ENCODE results near the gene EXOSC5.
"Not testable (repeated sequence)": the region's sequence is repeated elsewhere in the genome, so short reads cannot be mapped to it uniquely, and the experiment has no call there.

EXOSC5 gene

DNA sequence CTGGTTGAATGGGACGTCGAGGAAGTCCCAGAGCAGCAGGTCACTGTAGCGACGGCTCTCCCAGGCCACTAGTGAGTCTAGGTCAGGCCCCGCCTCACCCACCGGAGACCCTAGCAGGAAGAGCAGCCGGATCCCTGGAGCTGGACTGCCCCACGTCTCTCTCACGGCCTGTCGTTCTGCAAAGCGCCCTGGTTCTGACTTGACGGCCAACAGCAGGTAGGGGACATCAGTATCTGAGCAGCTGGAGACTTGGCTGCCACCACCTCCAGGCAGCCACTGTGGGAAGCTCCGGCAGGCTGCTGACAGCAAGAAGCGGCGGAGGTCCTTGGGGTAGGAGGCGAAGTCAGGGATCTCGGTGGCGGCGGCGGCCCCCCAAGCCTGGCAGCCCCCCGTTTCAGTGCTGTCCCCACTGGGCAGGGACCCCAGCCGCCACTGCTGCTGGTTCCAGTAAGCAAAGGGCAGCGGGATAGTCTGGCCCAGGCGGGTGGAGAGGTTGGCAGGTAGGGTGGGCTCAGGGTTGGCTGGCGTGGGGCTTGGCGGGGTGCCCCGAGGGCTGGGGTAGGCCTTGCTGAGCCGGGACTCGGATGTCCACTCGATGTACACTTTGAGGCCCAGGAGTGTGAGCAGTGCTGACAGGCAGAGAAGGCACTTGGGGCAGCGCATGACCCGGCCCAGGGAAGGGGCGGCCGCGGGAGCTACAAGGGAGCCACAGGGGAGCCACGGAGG is 29.1 kb upstream of the EXOSC5 start:
- peak; percentile 9 for DNase-seq

DNA sequence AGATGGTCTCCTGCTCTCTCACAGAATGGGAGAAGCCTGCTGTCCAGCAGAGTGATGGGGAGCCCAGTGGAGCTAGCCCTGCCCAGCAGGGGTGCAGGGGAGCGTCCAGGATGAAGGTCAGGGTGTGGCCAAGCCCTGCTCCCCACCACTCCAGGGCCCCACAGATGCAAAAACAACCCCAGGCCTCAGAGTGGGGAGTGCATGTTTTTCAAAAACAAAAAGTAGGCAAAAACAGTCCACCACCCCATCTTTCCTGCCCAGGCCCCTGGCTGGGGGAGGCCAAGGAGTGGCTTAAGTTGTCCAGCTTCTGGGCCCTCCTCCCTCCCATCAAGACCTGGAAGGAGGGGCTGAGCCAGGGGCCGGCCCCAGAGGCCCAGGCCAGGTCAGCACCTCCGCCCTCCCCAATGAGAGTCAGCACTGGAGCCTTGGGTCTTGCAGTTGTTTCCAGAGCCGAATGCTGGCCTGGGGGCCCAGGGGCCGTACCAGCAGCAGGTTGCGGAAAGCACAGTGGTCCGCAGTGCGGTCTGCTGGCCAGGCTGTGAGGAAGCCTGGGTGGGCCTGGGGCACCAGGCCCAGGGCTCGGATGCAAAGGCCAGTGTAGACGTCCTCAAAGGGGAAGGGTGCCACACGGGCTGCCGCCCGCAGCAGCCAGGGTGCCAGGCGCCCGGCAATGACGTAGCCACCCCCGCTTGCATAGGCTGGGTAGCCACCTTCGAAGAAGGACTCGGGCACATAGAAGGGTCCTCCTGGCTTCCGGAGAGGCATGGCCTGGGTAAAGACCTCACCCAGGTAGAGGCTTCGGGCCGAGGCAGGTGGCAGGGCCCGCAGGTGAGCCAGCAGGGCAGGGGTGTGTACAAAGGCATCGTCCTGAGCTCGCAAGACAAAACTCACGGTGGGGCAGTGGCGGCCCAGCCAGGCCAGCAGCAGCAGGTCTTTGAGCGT is 28.3 kb upstream of the EXOSC5 start:
- no peak for DNase-seq

DNA sequence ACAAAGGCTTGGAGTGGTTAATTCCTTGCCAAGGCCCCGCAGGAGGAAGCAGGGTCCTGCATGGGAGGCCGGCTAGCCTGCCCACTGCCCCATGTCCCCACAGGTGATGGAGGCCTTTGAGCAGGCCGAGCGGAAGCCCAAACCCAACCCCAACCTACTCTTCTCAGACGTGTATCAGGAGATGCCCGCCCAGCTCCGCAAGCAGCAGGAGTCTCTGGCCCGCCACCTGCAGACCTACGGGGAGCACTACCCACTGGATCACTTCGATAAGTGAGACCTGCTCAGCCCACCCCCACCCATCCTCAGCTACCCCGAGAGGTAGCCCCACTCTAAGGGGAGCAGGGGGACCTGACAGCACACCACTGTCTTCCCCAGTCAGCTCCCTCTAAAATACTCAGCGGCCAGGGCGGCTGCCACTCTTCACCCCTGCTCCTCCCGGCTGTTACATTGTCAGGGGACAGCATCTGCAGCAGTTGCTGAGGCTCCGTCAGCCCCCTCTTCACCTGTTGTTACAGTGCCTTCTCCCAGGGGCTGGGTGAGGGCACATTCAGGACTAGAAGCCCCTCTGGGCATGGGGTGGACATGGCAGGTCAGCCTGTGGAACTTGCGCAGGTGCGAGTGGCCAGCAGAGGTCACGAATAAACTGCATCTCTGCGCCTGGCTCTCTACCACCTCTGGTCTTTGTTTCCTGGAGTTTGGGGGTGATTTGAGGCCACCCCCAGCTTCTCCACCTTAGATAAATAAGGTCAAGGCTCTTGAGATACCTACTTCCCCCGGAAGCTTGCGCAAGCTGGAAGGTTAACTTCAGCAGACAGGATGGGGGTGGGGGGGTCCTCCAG is 27.4 kb upstream of the EXOSC5 start:
- no peak for DNase-seq

DNA sequence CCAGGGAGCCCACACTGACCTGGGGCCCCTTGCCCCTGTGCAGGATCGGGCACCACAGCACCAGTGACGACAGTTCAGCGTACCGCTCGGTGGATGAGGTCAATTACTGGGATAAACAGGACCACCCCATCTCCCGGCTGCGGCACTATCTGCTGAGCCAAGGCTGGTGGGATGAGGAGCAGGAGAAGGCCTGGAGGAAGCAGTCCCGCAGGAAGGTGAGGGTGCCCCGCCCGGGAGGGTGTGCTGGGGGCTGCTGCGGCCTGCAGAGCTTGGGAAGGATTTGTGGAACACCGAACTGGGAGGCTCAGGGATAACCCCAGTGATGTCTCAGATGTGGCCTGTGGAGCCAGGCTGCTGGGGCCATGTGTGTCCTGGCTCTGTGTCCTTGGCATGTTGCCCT is 25.8 kb upstream of the EXOSC5 start:
- no peak for DNase-seq

DNA sequence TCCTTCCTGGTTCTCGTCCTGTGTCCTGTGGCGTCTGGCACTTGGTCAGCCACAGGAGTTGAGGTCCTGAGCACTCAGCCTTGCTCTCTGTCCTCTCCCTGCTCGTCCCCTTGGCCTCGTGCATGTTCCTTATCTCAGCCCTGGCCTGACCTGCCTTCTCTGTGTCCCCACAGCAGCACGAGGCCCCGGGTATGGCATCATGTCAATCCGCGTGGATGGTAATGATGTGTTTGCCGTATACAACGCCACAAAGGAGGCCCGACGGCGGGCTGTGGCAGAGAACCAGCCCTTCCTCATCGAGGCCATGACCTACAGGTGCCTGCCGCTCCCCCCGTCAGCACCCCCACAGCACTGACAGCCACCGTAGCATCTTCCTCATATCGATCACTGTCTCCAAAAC is 25.3 kb upstream of the EXOSC5 start:
- DNase-seq: no peak

DNA sequence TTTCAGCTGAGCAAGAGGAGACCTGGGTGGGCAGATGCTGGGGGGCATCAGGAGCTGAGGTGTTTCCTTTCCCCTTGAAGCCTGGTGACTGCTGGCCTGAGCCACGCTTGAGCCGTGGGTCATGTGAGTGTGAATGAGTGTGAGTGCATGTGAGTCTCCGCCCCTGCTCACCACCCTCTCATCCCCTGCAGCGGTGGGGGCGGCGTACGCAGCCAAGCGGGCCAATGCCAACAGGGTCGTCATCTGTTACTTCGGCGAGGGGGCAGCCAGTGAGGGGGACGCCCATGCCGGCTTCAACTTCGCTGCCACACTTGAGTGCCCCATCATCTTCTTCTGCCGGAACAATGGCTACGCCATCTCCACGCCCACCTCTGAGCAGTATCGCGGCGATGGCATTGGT is 24.8 kb upstream of the EXOSC5 start:
- no peak for DNase-seq

DNA sequence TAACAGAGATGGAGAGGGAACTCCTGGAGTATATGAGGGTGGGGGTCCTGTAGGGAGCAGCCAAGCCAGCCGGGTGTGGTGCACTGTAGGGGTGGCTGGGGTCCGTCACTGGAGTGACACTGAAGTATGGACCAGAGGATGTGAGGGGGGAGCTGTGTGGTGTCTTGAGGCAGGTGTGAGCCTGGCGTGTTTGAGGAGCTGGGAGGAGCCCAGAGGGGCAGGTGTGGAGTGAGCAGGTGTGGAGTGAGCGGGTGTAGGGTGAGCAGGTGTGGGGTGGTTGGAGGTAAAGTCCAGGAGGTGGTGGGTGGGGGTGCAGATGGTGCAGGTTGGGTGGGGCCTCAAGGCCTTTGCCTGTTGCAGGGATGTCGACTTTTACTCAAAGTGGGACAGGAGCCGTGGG is 24.2 kb upstream of the EXOSC5 start:
- no peak for DNase-seq

DNA sequence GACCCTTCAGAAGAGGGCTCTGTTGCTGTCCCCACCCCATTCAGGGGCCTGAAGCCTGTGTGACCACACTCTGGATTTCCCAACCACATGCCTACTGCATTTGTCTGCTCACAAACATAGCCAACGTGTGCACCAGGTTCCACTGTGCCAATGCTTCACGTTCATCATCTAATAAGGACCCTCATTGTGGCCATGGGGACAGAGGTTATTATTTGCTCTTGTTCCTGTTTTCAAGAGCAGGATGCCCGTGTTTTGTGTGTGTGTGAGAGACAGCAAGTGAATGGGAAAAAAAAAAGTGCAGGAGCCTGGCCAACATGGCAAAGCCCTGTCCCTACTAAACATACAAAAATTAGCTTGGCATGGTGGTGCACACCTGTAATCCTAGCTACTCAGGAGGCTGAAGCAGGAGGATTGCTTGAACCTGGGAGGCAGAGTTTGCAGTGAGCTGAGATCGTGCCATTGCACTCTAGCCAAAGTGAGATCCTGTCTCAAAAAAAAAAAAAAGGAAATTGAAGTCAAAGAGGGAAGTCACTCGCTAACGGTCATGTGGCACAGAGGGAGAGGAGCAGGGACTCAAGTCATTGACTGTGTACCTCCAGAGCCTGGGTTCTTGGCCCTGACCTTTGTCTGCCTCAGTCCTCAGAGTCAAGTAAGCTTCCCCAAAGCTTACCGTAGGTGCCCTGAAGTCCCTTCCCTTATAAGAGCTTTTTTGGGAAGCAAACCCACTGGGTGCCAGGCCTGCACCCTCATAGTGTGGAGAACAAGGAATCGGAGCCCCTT is 23.1 kb upstream of the EXOSC5 start:
- no peak for DNase-seq

DNA sequence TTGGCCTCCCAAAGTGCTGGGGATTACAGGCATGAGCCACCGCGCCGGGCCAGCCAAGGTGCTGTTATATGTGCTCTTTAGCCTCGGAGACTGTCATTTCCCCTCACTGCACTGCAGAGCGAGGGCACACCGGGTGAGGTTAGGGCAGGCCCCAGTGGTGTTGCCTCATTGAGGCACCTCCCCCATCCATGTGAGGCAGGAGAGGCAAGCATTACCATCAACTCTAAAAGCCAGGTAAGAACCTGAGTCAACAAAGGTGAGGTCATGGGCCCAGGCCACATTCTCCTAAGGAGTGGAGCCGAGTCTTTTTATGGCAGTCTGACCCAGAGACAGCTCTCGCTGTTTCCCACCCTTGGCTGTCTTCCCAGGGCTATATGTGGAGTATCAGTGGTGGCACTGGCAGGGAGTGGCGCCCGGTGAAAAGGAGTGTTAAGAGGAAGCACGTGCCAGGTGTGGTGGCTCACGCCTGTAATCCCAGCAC is 19.1 kb upstream of the EXOSC5 start:
- no peak for DNase-seq

DNA sequence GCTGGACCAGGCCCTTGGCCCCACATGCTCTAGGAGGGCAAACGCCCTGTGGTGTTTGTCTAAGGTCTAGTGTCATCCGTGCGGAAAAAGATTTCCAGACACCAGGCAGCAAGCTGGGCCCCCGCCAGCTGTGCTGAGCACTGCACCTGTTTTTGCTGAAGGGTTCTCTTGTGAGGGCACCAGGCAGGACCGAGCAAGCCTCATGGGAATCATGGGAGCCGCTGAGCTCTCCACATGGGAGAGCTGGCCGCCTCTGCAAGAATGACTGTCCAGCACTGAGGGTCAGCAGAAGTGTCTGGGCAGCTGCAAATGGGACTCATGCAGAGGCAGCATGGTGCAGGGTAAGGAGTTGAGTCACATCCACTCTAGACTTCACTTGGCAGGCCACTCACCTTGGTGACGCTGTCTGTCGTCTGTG is 18.0 kb upstream of the EXOSC5 start:
- DNase-seq: no peak

DNA sequence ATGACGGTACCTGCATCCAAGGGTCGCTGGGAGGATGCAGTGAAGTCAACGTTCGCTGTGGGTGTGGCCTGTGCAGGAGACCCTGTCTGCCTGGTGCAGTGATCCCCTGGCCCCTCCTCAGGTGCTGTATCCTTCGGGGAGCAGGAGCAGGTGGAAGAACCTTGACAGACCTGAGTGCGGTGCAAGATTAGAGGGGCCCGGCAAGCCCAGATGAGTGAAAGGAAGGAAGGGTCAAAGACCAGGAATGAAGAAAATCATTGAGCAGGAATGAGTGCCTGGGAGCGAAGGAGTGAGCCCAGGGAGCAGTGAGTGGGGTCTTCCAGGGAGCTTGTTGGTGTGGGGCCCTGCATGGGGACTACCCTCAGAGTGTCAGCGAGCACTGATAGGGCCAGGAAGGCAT is 17.3 kb upstream of the EXOSC5 start:
- DNase-seq: no peak

DNA sequence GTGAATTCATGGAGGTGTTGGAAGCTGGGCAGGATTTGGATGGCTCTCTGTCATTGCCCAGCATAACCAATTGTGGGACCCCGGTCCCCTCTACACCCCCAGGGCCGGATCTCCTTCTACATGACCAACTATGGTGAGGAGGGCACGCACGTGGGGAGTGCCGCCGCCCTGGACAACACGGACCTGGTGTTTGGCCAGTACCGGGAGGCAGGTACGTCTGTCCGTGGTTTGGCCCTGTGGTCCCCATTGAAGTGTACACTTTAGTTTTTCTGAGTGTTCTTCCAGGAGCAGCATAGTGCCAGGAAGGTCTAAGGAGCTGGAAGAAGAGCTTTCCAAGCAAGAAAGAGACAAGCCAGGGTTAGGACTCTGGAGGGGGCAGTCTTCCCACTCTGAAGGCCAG is 16.8 kb upstream of the EXOSC5 start:
- DNase-seq: no peak

DNA sequence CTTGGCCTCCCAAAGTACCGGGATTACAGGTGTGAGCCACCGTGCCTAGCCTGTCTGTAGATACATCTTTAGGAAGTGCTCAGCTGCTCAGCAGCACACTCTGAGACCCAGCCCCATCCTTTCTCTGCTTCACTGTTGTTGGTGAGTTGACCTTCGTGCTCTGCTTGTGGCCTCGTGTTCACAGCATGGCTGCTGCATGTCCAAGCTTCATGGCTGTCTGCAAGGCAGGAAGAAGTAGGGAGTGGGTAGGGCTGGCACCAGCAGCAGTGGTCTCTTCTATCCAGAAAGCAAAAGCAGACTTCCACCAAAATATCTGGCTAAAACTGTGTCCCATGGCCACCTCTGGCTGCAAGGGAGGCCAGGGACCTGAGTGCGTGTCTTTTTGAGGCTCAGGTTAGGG is 15.8 kb upstream of the EXOSC5 start:
- DNase-seq: no peak

DNA sequence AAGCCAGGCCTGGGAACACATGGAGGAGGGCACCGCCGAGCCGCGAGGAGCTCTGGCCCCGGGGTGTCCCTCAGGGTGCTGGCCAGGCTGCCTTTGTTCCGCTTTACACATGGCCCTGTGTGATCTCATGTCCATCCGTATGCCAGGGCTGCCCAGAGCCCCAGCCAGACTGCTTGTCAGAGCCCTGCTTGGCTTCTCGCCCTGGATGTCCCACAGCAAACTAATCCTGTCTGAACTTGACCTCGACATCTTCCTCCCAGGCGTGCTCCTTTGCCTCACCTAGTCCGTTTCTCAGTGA is 14.8 kb upstream of the EXOSC5 start:
- DNase-seq: no peak

DNA sequence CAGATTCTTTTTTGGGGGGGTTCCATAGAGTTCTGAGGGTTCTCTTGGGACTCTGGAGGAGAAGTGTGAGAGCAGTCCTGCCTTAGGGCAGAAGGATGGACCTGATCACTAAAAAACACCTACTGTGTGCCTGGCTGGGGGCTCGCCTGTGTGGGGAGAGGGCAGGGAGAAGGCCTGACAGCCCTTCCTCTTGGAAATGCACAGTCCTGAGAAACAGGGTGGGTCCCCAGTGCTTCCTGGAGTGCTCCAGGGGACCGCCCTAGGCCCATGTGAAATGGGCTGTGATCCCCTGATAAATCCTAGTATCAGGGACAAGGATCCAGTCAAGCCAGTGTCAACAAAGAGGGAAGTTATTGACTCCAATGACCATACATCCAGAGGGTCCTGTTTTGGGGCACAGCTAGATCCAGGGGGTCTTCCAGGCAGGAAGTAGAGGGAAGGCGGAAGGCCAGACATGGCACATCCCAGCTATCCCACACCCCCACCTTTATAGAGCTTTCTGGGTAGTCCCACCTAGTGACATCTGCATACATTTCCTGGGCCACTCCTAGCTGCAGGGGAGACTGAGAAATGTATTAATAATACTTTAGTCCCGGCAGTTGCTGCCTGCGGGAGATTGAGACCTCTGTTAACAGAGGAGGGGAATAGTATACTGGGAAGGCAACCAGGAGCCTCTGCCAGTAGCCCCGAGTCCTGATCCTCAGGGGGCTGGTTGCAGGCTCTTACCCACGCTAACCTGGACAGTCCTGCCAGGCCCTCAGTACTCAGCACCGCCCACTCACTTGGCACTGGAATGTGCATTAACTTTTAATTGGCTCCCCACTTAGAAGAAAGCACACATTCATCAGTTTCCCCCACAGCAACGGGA is 14.2 kb upstream of the EXOSC5 start:
- DNase-seq: no peak

DNA sequence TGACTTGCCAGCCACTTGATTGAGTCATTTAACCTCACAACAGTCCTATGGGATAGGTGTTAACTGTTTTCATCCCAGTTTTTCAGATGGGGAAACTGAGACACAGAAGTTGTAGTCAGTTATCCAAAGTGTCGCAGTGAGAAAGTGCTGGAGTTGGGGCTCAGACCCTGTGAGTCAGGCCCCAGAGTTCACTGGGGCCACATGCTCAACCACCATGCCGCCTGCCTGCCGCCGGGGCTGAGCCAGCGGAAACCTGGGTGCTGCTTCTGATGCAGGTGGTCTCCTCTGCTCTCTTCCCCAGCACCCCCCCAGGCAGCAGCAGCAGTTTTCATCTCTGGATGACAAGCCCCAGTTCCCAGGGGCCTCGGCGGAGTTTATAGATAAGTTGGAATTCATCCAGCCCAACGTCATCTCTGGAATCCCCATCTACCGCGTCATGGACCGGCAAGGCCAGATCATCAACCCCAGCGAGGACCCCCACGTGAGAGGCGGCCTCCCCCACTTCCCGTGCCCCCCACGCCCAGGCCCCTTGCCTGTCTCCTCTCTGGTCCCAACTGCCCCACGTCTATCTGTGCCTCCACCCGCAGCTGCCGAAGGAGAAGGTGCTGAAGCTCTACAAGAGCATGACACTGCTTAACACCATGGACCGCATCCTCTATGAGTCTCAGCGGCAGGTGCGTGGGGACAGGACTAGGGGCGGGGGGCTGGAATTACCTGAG is 13.3 kb upstream of the EXOSC5 start:
- no peak for DNase-seq

DNA sequence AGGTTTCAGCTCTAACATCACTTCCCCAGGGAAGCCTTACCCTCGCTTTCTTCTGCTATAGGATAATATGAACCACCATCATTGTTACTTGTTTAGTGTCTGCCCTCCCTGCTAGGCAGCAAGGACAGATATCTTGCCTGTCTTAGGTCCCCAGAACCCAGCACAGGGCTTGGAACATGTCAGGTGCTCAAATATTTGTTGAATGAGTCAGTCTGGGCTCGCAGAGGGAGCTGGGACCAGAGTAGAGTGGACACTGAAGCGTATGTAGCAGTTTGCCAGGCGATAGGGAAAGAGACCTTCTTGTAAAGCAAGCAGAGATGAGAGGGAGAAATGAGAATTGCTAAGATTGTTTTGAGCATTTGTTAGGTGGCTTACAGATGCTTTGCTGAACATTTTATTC is 12.1 kb upstream of the EXOSC5 start:
- no peak for DNase-seq

DNA sequence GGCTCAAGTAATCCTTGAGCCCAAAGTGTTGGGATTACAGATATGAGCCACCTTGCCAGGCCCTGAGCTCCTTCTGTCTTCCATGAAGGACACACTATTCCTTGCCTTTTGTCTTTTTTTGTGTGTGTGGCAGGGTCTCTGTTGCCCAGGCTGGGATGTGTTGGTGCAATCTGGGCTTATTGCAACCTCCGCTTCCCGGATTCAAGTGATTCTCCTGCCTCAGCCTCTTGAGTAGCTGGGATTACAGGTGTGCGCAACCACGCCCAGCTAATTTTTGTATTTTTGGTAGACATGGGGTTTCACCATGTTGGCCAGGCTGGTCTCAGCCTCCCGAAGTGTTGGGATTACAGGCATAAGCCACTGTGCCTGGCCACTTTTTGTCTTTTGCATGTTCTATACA is 11.7 kb upstream of the EXOSC5 start:
- DNase-seq: not testable (repeated sequence)

DNA sequence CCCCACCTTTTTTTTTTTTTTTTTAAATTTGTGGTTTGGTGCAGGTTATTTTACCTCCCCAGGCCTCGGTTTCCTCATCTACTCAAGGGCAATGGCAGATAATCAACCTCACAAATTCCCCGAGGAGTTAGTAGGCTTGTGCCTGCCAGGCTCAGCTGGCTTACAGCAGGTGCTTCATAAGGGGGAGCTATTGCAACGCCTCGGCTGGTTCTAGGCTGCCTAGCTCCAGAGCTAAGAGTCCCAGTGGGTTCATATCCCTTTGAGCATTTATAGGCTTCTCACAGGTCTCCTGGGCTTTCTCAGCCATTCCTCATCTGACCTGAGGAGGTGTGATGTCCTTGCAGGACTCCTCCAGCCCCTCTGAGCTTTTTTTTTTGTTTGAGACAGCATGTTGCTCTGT is 11.1 kb upstream of the EXOSC5 start:
- no peak for DNase-seq

DNA sequence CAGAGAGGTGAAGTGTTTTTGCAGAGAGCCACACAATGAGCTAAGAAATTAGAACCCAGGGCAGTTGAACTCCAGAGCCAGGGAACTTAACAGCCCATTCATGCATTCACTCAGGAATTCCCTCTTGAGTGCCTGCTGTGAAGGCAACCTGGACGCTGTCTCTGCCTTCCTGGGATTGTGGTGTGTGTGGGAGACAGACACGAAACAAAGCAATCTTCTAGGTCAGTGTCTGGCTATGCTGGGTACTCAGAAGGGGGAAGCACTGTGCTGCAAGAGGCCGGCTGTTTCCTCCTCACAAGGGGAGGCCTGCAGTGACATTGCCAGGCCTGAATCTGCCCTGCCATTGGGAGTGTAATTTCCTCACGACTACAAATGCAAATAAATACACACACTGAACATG is 10.1 kb upstream of the EXOSC5 start:
- no peak for DNase-seq

DNA sequence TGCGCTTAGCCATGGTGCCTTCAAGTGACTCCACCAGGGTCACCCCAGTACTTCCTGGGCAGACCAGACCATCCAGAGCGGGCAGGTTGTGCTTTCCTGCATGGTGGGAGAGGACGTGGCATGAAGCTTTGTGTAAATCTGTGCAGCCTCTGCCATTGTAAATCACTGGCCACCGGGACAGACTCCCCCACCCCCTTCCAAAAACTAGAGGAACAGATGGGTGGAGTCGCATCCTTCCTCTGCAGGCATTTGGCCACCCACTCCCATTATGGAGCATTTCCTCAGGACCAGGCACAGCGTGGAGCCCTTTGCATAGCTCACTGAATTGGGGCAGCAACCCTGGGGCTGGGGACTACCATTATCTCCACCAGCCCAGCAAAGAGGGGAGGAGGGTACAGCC is 8.6 kb upstream of the EXOSC5 start:
- DNase-seq: no peak

Data from retina (tissue), 1 donor.